Activated CD8-positive, alpha-beta memory T cell treated with anti-CD3 and anti-CD28 coated beads, Interleukin-2, amount 50 U/mL, for 24 hours (primary cell): ENCODE data around the gene TMED8.
A peak's percentile ranks its signal among the peaks of the same experiment; 100 is the strongest.
"Not testable (repeated sequence)": the region's sequence is repeated elsewhere in the genome, so short reads cannot be mapped to it uniquely, and the experiment has no call there.

Experiments used
- DNase-seq: peaks from one replicate; pipeline ENCODE4 v3.0.0-alpha.2; 2020; ENCODE audit errors: extremely low read depth

TMED8 gene, protein sequence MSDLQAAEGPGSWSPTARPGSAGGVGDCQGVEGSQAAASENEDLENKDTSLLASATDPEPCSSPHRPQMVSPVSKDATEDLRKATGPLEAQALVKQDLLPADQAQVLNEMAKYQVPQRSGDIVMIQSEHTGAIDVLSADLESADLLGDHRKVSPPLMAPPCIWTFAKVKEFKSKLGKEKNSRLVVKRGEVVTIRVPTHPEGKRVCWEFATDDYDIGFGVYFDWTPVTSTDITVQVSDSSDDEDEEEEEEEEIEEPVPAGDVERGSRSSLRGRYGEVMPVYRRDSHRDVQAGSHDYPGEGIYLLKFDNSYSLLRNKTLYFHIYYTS

DNA sequence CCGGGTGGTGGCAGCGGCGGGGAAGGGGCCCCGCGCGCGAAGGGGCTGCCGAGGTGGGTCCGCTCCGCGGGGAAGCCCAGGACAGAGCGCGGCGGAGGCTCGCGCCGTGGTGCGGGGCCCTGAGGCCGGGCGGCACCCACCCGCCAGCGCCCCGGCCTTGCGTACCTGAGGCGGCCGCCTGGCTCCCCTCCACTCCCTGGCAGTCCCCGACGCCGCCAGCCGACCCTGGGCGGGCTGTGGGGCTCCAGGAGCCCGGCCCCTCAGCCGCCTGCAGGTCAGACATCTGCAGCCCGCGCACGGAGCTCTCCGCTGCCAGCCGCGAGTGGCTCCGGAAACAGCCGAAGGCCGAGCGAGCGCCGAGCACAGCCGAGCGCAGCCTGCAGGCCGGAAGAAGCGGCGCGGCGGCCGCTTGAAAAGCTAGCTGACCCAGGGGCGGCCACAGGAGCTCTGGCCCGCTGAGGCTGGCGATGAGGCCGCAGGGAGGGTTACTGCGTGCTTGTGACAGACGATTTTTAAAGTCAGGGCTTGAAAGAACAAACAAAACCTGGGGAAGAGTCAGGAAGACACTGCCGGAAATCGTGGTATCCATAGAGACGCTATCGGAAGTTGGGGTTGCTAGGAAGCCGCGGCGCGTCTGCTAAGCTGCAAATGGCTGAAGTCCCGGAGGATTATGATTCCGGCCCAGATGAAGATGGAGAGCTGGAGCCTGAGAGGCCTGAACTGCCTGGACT lies at the start of gene TMED8, which contains the start of gene SAMD15:
Gene TMED8 (minus strand): TSS at position 324 of the 731 bp plus-strand sequence. CDS start 41 bp downstream, at position 283.
Gene SAMD15 (plus strand): TSS at position 609 of the 731 bp plus-strand sequence. CDS start 40 bp downstream, at position 649.
- peak; percentile 53 for DNase-seq

DNA sequence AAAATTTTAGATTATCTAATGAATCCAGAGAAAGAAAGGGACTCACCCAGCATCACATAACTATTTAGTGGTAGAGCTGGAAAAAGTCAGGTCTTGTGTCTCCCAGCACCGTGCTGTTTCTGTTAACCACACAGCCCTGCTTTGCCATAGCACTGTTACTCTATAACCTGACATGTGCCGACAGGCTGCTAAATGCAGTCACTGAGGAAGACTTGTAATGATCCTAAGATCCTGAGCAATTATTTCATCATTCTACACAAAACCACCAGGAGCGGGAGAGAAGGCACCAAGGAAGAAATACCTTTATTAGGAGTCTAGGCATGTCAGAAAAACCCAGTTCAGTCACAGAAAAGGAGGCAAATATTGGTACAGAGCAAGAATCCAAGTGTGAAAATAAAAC lies 49.5 kb upstream of the TMED8 start:
- DNase-seq: no peak

DNA sequence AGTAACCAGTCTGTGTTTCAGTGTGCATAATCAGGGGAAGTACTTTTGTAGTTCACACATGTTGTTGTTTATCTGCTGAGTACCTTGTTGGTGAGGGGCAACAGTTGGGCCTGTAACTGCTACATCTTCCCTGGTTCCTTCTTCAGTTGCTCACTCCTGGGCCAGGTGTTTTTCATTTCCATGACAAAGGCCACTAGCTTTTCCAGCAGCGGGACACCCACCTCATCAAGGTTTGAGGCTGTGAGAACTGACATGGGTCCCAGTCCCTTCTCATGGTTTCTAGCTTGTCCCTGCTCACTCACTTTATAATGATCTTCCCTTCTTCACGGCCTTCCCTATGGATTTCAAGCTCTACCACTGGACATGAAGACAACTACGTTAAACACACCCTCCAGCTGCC lies 48.0 kb upstream of the TMED8 start:
- DNase-seq: no peak

DNA sequence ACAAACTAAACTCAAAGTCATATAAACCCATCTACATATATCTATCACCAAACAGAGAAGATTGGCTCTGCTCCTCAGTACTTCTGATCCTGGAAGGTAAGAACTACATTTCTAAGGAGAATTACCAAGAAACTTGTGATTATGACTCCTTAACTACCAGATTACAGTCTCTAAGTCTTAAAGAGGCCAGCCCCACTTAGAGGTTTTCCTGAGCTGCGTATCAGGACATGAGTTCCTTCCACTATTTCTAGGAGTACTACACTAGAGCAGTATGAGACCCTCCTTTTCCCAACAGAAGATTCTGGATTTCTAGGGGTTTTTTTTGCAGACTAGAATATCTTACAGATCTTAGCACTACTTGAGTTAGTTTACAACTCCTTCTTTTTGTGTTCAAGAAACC lies 46.5 kb upstream of the TMED8 start, which contains the start of gene NOXRED1:
Gene NOXRED1 (minus strand): TSS at position 101 of the 400 bp plus-strand sequence. CDS start 634 bp downstream, outside the sequence.
- DNase-seq: no peak

DNA sequence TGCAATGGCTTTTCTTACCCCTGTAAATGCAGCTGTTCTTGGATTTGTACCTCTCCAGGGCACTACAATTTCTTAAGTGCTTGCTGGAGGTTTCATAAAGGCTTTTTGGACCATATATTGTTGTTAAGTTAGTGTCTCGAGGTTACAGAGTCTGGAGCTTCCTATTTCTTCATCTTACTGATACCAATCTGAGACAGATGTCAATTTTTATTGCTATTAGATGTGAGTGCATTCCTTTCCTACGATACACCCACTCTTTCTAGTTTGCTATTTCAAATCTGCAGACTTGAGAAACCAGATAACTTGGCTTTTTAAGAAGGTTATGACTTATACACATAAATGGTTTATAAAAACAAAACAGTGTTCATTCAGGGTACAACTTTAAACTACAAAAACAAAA lies 44.3 kb upstream of the TMED8 start:
- DNase-seq: no peak

DNA sequence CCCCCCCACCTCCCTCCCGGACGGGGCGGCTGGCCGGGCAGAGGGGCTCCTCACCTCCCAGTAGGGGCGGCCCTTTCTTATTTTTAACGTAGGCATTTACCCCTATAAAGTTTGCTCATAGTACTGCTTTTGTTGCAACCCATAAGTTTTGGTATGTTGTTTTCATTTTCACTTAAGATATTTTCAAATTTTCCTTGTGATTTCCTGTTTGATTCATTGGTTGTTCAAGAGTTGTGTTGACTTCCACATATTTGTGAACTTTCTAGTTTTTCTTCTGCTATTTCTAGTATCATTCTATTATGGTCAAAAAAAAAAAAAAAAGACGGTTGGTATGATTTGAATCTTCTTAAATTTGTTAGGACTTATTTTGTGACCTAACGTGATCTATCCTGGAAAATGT lies 39.9 kb upstream of the TMED8 start:
- no peak for DNase-seq

DNA sequence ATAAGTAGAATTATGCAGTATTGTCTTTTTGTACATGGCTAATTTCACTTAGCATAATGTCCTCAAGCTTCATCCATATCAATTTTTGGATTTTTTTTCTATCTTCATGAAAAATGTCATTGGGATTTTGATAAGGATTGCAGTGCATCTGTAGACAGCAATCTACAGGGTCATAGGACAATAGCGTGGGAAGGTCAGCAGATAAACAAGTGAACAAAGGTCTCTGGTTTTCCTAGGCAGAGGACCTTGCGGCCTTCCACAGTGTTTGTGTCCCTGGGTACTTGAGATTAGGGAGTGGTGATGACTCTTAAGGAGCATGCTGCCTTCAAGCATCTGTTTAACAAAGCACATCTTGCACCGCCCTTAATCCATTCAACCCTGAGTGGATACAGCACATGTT lies 39.2 kb upstream of the TMED8 start:
- not testable (repeated sequence) for DNase-seq

DNA sequence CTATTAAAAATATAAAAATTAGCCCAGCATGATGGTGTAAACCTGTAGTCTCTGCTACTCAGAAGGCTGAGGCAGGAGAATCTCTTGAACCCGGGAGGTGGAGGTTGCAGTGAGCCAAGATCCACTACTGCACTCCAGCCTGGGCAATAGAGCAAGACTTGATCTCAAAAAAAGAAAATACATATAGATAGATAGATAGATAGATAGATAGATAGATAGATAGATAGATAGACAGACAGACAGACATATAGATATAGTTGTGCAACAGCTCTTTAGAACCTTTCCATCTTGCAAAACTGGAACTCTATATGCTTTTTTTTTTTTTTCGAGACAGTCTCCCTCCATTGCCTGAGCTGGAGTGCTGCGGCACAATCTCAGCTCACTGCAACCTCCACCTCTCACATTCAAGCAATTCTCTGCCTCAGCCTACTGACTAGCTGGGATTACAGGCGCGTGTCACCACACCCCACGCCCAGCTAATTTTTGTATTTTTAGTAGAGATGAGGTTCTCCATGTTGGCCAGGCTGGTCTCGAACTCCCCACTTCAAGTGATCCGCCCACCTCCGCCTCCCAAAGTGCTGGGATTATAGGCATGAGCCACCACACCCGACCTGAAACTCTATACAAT lies 38.6 kb upstream of the TMED8 start:
- not testable (repeated sequence) for DNase-seq

DNA sequence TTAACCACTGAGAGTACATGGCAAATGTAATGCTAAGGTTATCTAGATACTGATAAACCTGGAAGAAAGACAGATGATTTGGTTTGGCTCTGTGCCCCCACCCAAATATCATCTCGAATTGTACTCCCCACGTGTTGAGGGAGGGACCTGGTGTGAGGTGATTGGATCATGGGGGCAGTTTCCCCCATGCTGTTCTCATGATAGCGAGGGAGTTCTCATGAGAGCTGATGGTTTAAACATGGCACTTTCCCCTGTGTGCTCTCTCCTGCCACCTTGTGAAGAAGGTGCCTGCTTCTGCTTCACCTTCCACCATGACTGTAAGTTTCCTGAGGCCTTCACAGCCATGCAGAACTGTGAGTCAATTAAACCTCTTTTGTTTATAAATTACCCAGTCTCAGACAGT lies 32.2 kb upstream of the TMED8 start:
- DNase-seq: no peak

DNA sequence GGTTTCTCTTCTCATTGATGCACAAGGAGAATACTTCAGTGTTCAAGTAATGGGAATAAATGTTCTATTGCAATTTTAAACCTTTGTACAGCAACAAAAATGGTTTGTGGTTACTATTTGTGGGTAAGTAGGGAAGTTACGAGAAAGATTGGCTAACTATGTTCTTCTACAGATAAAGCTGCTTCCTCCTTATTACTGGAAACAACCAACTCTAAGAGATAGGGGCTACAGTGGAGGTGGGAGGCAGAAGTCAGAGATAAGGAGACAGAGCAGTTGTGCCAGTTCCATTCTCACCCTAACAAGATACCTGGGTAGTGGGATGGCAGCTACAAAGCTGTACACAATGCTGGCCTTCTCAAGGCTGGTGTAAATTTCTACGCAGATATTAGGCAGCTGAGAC lies 30.3 kb upstream of the TMED8 start:
- no peak for DNase-seq

DNA sequence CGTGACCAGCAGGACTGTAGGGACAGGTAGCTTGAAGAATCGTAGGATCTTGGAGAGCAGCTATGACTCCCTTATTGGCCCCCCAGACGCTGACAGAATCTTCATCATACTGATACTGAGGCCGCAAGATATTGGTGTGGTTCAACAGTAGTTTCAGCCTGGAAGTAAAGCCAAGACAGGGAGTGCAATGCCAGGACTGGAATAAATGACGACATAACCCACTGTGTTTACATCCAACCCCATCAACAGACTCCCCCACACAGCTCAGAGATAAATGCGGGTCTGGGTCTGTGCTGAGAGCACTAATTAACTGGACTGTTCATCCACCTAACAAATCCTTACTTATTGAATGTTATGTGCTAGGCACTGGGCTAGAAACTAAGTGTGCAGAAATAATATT lies 29.8 kb upstream of the TMED8 start:
- no peak for DNase-seq

DNA sequence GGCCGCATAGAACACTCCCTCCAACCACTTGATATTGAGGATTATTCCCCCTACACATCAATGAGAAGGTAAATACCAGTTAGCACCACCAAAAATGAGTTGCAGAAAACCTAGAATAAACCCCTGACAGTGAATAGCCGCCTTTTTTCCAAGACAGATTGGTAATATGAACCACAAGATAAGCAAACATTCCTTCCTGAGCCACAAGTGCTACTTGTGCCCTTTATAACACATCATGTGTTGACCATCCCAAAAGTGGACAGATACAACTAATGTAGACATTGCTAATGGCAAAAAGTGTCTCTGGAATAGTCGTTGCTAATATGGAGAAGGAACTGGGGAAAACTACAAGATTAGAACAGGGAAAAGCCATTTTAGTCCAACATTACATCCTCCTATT lies 29.2 kb upstream of the TMED8 start:
- no peak for DNase-seq

DNA sequence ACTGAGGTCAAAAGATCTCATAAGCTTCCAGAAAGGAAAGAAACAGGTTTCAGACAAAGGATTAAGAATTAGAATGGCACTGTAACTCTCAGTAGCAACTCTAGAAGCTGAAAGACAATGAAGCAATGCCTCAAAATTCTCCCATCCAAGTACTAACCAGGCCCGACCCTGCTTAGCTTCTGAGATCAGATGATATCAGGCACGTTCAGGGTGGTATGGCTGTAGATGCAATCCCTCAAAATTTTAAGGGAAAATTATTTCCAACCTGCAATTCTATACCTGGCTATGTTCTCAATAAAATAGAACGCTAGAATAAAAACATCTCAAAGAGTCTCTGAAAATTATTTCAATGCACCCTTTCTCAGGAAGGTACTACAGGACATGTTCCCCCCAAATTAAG lies 26.9 kb upstream of the TMED8 start:
- DNase-seq: no peak

DNA sequence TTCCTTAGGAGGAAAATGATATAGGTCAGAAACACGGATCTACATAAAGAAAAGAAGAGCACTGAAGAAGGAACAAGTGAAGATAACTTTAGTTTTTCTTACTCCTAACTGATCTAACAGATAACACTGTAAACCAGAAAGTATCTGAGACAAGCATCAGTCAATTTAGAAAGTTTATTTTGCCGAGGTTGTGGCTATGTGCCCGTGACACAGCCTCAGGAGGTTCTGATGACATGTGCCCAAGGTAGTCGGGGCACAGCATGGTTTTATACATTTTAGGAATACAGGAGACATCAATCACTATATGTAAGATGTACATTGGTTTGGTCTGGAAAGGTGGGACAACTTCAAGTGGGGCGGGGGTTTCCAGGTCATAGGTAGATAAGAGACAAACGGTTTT lies 23.3 kb upstream of the TMED8 start:
- DNase-seq: no peak

DNA sequence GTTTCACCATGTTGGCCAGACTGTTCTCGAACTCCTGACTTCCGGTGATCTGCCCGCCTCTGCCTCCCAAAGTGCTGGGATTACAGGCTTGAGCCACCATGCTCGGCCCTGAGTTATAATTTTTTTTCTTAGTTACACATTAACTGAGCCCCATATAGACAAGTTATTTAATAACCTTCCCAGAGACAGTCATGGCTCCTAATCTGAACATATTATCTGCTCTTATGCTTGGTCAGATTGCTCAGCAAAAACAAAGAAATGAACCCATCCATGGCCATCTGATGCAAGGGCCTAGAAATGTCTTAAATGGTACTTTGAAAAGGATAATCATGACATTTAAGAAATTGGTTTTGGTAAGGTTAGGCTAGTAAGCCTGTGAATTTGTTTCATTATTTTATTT lies 13.3 kb upstream of the TMED8 start:
- DNase-seq: no peak

DNA sequence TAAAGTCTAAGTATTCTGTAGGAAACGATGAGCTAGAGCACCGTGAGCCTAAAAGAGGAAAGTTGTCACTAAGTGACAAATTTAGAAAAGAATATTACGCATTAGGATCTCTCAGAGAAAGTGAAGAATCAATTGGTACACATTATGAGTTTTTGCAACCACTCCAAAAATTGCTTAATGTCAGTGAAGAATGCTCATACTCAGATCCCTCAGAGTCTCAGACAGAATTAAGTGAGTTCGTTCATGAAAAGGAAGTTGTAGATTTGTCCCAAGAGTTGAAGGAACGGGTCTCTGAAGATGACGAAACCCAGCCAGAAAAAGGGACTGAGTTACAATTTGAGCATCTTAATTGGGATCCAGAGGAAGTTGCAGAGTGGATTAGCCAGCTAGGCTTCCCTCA lies 1.8 kb upstream of the TMED8 start:
- DNase-seq: no peak

DNA sequence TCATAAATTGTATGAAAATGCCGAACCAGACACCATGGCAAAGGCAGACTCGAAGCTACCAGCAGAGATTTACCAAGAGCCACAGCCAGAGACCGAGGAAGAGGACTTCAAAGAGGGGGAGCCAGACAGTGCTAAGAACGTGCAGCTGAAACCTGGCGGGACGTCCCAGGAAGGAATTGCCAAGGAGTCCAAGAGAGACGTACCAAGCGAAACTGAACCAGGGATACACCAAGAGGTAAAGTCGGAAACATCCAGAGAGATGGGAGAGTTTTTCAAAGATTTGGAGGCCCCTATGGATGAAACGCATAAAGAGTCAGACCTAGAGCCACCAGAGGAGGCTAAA lies 579 bp upstream of the TMED8 start:
- DNase-seq: no peak

DNA sequence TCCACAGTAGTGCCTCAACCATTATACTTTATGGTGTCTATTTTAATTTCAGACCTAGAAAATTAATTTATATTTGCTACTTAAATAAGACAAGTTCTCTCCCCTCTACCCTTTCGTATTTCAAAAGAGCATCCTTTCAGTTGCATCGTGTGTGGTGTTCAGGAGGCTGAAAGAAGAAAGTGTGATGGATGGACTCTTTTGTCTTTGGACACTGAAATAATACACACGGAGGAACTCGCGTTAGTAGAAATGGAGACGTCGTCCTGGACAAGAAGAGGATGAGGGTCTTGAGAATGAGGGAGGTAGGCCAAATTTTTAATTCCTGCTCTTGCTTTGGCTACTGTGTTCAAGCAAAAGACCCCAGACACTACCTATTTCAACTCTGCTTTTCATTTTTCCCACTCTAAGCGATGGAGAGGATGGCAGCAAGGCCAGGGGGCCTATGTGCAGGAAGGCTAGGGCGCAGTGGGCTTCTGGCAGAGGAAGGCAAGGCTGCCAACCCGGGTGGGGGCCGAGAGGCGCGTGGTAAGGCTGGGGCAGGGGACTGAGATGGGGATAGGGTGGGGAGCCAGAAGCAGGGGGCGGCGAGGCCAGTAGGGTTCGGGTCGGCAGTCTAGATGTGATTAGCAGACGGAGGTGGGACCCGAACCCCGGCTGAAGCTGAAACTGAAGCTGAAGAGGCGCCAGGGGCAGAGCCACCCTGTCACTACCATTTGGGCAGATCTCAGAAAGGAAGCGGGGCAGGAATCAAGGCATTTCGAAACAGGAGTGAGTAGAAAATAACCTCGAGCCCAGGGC lies 722 bp downstream of the TMED8 start:
- DNase-seq: no peak

DNA sequence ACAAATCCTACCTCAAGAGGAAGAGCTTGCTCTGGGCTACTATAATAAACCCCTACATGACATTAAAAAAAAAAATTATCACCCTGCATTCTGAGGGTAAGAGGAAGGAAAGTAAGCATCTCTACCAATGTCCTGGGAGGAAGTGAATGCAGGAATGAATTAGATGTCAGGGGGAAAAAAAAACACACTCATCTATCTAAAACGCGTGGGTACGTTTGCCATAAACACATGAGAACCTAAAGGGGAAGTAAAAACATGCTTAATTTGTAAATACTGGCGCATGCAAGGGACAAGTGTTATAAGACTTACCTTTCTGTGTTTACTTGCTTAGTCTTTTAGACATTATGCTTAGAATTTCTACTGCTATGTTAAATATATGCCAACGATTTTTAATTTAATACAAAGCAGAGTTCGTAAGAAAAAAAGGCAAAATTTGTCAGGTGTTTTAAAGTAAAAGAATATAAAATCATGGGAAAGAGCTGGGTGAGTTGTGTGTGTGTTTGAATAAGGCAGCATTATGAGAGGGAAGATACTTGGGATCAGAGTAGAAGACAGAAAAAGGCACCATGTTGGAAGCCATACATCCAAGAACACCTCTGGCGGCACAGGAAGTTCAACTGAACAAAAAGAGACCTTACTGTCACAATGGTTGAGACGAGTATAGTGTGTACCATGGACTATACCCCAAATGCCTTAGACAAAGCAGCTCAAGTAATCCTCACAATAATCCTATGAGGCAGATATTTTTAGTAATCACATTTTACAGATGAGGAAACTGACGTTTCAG lies 1.5 kb downstream of the TMED8 start:
- DNase-seq: no peak

DNA sequence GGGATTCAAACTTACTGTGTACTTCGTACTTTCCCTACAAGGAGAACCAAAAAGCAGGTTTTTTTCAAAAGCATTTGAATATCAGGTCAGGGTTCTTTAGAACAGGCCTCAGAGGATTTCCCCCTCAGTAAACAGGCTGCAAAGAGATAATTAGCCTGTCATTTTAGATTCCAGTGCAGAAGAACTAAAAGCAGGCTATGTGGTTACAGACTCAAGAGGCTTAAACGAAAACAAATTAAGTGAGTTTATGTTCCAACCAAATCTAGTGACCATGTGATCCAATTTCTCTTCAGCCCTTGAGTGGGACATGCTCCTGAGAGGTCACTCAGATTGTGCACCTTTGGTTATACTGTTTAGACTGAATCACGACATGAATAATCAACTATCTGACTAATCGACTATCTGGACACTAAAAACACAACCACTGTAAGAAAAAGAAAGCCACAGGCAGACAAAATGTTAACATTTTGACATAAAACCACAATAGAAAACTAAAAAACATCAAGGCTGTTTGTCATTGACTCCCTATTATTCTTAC lies 4.5 kb downstream of the TMED8 start:
- DNase-seq: no peak

DNA sequence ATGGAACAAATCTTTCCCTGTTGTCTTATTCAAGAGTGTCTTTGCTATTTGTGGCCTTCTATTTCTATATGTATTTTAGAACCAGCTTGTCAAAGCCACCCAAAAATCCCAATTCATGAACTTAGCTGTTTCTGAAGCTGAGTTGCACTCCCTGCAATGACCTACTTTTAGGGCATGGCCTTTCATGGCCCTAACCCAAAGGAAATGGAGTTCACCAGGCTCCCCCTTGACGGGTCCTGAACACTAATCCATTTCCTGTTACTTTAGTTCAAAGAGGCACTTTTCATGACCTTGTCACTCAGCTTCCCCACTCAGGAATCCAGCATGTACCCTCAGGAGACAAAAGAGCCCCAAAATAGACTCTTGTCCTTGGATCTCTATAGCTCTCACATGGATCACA lies 7.6 kb downstream of the TMED8 start:
- DNase-seq: no peak
